Hepatocyte (in vitro differentiated cells): ENCODE measurements around the gene ALDH1B1. TPM values are rescaled to one million over a fixed set of nuclear protein-coding genes. Genes with fewer than 3 reads are reported as not detected.
A peak's percentile ranks its signal among the peaks of the same experiment; 100 is the strongest.

Source experiments
- DNase-seq: peaks from one replicate; pipeline ENCODE4 v3.0.0-alpha.2; 2016; ENCODE audit warnings: low spot score
- H2AFZ ChIP-seq: fragments of 200-600 bp; sonication (generic); 2 replicates; pipeline ENCODE4 v1.6.0; 2016; ENCODE audit warnings: antibody characterized with exemption, mild to moderate bottlenecking
- H3K27ac ChIP-seq: fragments of 200-600 bp; sonication (generic); 2 replicates; pipeline ENCODE4 v1.5.1; 2016; ENCODE audit warnings: mild to moderate bottlenecking
- H3K27me3 ChIP-seq: fragments of 200-600 bp; sonication (generic); 2 replicates; pipeline ENCODE4 v1.6.1; 2016
- H3K36me3 ChIP-seq: fragments of 200-600 bp; sonication (generic); replicated peaks from 2 replicates; pipeline ENCODE4 v1.5.1; 2016; ENCODE audit warnings: low read depth; ENCODE audit not compliant: insufficient read depth
- H3K4me1 ChIP-seq: fragments of 200-600 bp; sonication (generic); 2 replicates; pipeline ENCODE4 v1.5.1; 2016; ENCODE audit warnings: mild to moderate bottlenecking, moderate library complexity; ENCODE audit not compliant: insufficient read depth
- H3K4me2 ChIP-seq: fragments of 200-600 bp; sonication (generic); 2 replicates; pipeline ENCODE4 v1.6.0; 2016
- H3K4me3 ChIP-seq: fragments of 200-600 bp; sonication (generic); 2 replicates; pipeline ENCODE4 v1.5.1; 2016; ENCODE audit warnings: mild to moderate bottlenecking
- H3K79me2 ChIP-seq: fragments of 200-600 bp; sonication (generic); 2 replicates; pipeline ENCODE4 v1.6.0; 2017; ENCODE audit warnings: mild to moderate bottlenecking
- H3K9me2 ChIP-seq: fragments of 200-600 bp; sonication (generic); replicated peaks from 2 replicates; pipeline ENCODE4 v1.6.0; 2017; ENCODE audit warnings: mild to moderate bottlenecking; ENCODE audit not compliant: insufficient read depth
- H3K9me3 ChIP-seq: fragments of 200-600 bp; sonication (generic); 2 replicates; pipeline ENCODE4 v1.5.1; 2016; ENCODE audit warnings: low read depth, mild to moderate bottlenecking
- H4K20me1 ChIP-seq: fragments of 200-600 bp; sonication (generic); 2 replicates; pipeline ENCODE4 v1.6.0; 2016; ENCODE audit warnings: mild to moderate bottlenecking; ENCODE audit not compliant: insufficient read depth, poor library complexity, severe bottlenecking
- EZH2 ChIP-seq: fragments of 200-600 bp; sonication (generic); IDR thresholded peaks from 2 replicates; pipeline ENCODE4 v1.6.1; 2016; ENCODE audit warnings: antibody characterized with exemption, mild to moderate bottlenecking, borderline replicate concordance
- EZH2phosphoT487 ChIP-seq: fragments of 200-600 bp; sonication (generic); IDR thresholded peaks from one replicate; pipeline ENCODE4 v1.6.1; 2018; ENCODE audit warnings: antibody characterized with exemption, mild to moderate bottlenecking, low read depth, moderate library complexity; ENCODE audit not compliant: unreplicated experiment, severe bottlenecking
- WGBS: methylation state at CpG from one replicate; pipeline ENCODE4 v1.1.6; 2016; ENCODE audit warnings: low lambda C conversion rate; ENCODE audit errors: missing lambda C conversion rate; 5-methylcytosine and 5-hydroxymethylcytosine counted together
- polyA plus RNA-seq: library from polyadenylated mRNA; unstranded; fragments of >200 nt; fragmentation: Nextera tagmentation; extraction: Ambion mirVana; gene quantifications from 2 replicates; pipeline ENCODE4 v1.2.1, GENCODE V29; 2016
- total RNA-seq: library from RNA; depleted of rRNA; stranded (reverse); fragments of >200 nt; gene quantifications from 2 replicates; pipeline ENCODE4 v1.2.3, GENCODE V29; 2014
- TF ChIP-seq, protein P1 (sequence below): fragments of 200-600 bp; sonication (generic); IDR thresholded peaks from 2 replicates; pipeline ENCODE4 v1.5.1; 2016; ENCODE audit warnings: antibody characterized with exemption, mild to moderate bottlenecking; ENCODE audit not compliant: poor library complexity

The ALDH1B1 gene
- total and polyA plus RNA-seq, 2 experiments from 2014 or later = 30.9 to 45.8 TPM

DNA sequence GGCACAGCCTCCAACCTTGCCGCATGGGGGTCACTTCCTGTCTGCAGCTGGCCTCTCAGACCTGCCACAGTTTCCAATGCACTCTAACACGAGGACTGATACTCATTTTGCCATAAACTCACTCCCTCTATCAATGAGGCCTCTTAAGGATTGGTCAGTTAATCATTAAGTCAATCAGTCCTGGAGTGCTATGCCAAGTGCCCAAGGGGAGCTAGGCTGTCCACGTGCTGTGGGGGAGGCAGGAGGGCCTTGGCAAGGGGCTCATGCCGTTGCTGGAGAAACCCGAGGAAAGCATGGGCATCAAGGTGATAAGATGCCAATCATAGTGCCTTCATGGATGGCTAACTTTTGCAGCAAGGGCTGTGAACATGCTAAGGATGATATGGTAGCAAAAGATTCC lies 1.7 kb upstream of the ALDH1B1 start:
- Histone ChIP-seq H3K27me3 (no peaks in the 10 kb centered on the region), H3K4me3 (no peak overlapping the region), H3K27ac (peak overlapping the region; percentile 47), H3K36me3 (no peaks in the 10 kb centered on the region), H3K9me3 (no peaks in the 10 kb centered on the region), H3K4me1 (peaks cover 42% of the 10 kb centered on the region), H3K9me2 (no peaks in the 10 kb centered on the region), H3K4me2 (no peak overlapping the region), H4K20me1 (no peaks in the 10 kb centered on the region), H2AFZ (no peak overlapping the region), H3K79me2 (peaks cover 23% of the 10 kb centered on the region)
- TF ChIP-seq EZH2phosphoT487 (no peak), EZH2 (no peak)
- TF ChIP-seq, protein P1, sequence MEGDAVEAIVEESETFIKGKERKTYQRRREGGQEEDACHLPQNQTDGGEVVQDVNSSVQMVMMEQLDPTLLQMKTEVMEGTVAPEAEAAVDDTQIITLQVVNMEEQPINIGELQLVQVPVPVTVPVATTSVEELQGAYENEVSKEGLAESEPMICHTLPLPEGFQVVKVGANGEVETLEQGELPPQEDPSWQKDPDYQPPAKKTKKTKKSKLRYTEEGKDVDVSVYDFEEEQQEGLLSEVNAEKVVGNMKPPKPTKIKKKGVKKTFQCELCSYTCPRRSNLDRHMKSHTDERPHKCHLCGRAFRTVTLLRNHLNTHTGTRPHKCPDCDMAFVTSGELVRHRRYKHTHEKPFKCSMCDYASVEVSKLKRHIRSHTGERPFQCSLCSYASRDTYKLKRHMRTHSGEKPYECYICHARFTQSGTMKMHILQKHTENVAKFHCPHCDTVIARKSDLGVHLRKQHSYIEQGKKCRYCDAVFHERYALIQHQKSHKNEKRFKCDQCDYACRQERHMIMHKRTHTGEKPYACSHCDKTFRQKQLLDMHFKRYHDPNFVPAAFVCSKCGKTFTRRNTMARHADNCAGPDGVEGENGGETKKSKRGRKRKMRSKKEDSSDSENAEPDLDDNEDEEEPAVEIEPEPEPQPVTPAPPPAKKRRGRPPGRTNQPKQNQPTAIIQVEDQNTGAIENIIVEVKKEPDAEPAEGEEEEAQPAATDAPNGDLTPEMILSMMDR = no peak
- DNase-seq = no peak
- 55% methylated on average over 5 of the region's 5 CpGs for WGBS

DNA sequence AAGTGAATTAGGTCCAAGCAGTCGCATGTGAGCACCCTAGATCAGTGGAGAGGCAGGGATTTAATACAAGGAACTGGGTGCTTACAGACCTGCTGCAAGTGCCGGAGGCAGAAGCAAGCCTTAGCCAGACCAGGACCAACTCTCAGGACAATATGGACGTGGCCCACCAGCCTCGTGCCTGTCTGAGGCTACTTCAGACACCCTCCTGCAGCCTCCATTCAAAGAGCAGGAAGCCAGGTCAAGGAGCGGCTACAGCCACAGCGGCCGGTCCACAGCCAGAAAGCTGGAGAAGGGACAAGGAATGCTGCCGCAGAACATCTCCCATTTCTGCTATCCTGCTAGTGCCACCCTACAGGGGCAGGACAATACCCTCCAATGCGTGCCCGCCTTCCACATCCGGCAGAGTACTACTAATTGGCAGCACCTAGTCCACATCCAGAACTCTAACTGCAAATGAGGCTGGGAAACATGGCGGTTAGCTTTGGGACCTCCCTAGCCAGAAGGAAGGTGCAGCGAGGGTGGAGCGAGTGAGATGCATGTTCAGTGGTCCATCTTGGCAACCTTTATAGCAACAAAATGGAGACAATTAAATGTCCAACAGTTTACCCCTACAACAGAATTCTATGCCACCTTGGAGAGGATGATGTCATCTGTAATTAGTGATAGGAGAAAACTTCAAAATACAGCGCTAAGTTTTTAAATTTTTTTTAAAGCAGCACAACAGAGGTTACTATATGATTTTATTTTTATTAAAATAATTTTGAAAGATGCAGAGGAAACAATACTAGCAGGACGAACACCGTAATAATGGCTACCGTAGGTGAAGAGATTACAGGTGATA lies 1.0 kb upstream of the ALDH1B1 start:
- peaks cover 23% of the 10 kb centered on the region for H3K79me2 ChIP-seq
- H3K4me3 ChIP-seq = peak overlapping the region; percentile 48
- no peaks in the 10 kb centered on the region for H3K36me3 ChIP-seq
- no peaks in the 10 kb centered on the region for H4K20me1 ChIP-seq
- H3K27me3 ChIP-seq = no peaks in the 10 kb centered on the region
- H3K9me3 ChIP-seq = no peaks in the 10 kb centered on the region
- H2AFZ ChIP-seq = peak overlapping the region; percentile 65
- no peak for DNase-seq
- H3K27ac ChIP-seq = no peak overlapping the region
- peak overlapping the region; percentile 92 for H3K4me2 ChIP-seq
- H3K4me1 ChIP-seq = peaks cover 37% of the 10 kb centered on the region
- TF ChIP-seq EZH2 (no peak), EZH2phosphoT487 (no peak)
- TF ChIP-seq, protein P1 = no peak
- WGBS = 92% methylated on average over 18 of the region's 18 CpGs
- H3K9me2 ChIP-seq = no peaks in the 10 kb centered on the region

DNA sequence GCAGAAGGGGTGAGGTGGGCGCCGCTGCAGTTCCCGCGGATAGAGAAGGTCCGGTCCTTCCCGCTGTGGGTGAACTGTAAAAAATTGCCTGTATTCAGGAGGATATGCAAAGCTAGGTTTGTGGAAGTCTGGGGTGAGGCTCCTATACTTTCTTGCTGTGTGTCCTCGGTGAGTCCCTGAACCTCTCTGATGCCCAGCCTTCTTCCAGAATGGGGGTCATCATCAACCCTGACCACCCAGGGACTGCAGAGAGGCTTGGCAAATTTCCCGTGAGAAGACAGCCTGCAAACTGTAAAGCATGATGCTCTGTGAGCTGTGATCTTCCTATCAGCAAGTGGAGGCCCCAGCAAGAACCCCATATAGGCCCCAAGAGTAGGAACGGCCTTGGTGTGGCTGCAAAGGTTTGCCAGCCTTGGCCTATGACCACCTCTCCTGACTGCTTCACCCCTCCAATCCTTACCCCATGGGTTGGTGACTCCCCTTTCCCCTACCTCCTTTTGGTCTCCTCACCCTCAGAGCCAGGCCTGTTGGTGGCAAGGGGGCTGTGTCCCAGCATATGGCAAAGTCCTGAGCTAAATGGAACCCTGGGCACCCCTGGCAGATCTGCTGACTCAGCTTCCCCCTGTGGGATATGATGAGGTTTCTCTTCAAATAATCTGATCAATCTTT lies 760 bp downstream of the ALDH1B1 start:
- WGBS = 12% methylated on average over 9 of the region's 9 CpGs
- Histone ChIP-seq H3K4me2 (peak overlapping the region; percentile 92), H3K27ac (peak overlapping the region; percentile 42), H2AFZ (peak overlapping the region; percentile 65), H3K4me1 (peaks cover 31% of the 10 kb centered on the region), H3K4me3 (peak overlapping the region; percentile 20), H3K9me2 (no peaks in the 10 kb centered on the region), H3K36me3 (no peaks in the 10 kb centered on the region), H4K20me1 (no peaks in the 10 kb centered on the region), H3K27me3 (no peaks in the 10 kb centered on the region), H3K9me3 (no peaks in the 10 kb centered on the region), H3K79me2 (peaks cover 23% of the 10 kb centered on the region)
- TF ChIP-seq, protein P1 = no peak
- TF ChIP-seq EZH2phosphoT487 (no peak), EZH2 (no peak)
- DNase-seq = no peak
